Skeletal muscle cell (primary cell): Measurements from ENCODE around the gene GJD4.

Source experiments
- DNase-seq: peaks from one replicate; pipeline ENCODE4 v3.0.0-alpha.2; 2010; ENCODE audit warnings: low read depth
- H3K4me3 ChIP-seq: 2 replicates; pipeline ENCODE4 v1.5.1; 2011; ENCODE audit warnings: low read depth, mild to moderate bottlenecking, control low read depth, low read length, moderate library complexity

Gene GJD4

DNA sequence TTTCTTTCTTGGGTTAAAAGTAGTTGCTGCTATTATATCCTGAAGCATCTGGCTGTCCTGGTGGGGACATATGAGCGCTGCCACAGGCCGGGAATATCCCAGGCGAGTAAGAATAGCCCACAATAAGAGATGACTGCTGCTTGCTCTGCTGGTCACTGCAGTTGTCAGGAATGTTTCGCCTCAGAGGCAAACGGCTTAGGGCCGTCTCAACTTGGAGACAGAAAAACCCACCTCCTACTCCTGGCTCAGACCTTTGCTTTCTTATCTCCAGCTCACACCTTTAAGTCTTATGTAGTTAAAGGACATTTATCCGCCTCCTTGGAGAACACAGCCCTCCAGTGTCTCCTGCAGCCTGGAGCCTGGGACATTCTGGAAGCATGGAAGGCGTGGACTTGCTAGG lies at the start of gene GJD4:
GJD4 (plus strand) TSS at position 151 of the 400 bp plus-strand sequence; CDS start at position 378, 227 bp downstream.
- DNase-seq = no peak

DNA sequence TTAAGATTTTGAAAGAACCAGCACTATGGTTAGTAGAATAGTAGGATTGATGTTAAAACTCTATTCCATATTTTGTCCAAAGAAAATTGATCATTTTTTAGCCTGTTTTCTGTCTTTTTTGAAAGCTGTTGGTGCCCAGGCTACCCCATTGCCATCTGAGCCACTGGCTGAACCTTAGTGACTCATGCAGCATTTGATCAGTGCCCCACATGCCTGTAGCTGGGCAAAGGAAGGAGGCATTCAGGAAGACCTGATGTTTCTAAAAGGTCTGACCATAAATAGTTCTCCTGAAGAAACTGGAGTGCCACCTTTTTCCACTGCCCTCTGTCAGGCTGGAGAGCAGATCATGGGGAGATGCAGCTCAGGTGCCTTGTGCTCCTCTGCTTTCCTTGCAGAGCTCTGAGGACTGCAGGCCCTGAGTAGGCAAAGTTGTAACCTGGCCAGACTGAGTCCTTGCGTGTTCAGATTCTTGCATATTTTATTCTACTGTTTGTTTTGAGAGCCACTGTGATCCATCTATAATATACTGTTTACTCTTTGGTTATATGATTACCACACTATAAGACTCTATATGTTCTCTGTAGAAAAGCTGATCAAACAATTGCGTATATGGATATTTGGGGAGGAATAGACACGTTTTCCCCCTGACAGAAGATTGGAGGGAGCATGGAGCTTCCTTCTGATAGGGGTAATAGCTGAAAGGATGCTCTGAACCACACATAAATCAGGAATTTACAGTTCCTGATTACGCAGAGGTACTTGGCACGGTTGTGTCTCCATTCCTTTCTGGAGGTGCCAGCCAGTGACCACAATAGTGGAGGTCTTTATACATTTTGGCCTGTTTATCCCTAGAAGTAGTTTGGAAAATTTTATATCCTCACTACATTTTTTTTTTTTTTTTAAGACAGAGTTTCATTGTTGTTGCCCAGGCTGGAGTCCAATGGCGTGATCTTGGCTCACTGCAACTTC lies 48.9 kb upstream of the GJD4 start:
- no peak for DNase-seq

More for the DNA sequence above, at the start of gene GJD4:
- H3K4me3 ChIP-seq = no peak within 1 kb of the TSS

DNA sequence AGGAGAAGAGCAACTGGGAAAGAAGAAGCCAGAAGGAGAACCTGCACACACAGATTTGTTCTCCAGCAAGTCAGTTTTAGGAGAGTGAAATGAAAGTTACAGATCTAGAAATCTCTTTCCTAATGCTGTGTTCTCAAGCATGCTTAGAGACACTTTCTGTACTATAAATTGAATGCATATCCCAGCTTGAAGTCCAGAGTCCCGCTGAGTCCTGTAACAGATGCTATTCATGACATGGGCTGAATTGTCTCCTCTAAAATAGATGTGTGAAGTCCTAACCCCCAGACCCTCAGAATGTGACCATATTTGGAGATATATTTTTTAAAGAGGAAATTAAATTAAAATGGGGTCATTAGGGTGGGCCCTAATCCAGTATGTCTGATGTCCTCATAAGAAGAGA lies 46.9 kb upstream of the GJD4 start:
- no peak overlapping the region for H3K4me3 ChIP-seq
- no peak for DNase-seq

More for the DNA sequence above, 48.9 kb upstream of the GJD4 start:
- no peak overlapping the region for H3K4me3 ChIP-seq

DNA sequence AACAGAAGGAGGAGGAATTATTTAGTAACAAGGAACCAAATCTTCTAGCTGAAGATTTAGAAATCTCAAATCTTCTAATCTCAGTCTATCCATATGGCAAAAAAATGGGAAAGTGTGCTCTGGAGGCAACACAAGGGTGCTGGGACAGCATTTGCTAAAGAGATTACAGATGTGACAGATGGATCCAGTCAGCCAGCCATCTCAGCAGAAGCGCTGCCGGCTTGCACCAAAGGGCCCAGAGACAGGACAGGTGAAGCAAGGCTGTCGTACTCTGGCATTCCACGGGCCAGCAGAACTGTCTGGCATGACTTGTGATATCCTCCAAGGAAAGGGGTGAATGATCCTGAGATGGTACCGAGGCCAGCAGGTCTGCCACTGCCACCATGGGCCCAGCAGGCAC lies 45.7 kb upstream of the GJD4 start:
- H3K4me3 ChIP-seq = no peak overlapping the region

GRCh38 chr10:35561715-35562114 lies 43.4 kb upstream of the GJD4 start:
- no peak overlapping the region for H3K4me3 ChIP-seq
- DNase-seq = no peak

More for the DNA sequence above, 45.7 kb upstream of the GJD4 start:
- DNase-seq = no peak

DNA sequence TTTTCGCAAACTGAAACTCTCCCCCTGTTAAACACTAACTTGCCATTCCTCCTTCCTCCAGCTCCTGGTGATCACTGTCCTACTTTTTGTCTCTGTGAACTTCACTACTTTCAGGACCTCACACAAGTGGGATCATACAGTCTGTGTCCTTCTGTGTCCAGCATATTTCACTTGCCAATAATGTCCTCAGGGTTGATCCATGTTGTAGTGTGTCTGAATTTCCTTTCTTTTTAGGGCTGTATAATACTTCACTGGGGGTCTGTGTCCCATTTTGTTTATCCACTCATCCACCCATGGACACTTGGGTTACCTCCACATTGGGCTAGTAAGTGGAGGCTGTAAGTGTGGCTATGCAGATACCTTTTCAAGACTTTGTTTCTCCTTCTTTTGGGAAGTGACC lies 42.7 kb upstream of the GJD4 start:
- no peak for DNase-seq
- no peak overlapping the region for H3K4me3 ChIP-seq

DNA sequence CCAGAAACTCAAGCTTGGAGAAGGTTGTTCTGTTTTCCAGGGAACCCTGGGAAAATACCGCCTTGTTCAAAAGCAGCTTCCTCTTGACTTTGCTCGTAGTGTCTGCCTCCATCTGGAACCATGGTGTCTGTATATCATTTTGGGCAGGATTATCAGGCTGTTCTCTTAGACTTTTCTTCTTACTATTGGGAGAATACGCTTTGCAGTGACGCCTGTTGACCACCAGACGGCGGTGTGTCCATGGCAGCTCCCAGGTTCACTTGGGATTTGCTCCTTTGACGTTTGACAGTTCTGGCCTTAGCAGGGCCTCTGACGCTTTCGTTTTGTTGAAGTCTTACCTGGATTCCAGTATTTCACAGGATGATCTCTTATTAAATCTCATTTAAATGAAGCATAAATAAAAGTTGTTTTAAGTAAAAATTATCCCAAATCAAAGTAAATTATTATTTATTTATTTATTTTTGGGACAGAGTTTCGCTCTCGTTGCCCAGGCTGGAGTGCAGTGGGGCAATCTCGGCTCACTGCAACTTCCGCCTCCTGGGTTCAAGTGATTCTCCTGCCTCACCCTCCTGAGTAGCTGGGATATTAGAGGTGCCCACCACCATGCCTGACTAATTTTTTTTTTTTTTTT lies 41.8 kb upstream of the GJD4 start:
- H3K4me3 ChIP-seq = no peak overlapping the region
- no peak for DNase-seq

- no peak for DNase-seq
- H3K4me3 ChIP-seq = no peak overlapping the region
These were observed 40.7 kb upstream of the GJD4 start for GRCh38 chr10:35564341-35564968.

GRCh38 chr10:35565602-35566081 lies 39.5 kb upstream of the GJD4 start:
- no peak for DNase-seq
- no peak overlapping the region for H3K4me3 ChIP-seq

DNA sequence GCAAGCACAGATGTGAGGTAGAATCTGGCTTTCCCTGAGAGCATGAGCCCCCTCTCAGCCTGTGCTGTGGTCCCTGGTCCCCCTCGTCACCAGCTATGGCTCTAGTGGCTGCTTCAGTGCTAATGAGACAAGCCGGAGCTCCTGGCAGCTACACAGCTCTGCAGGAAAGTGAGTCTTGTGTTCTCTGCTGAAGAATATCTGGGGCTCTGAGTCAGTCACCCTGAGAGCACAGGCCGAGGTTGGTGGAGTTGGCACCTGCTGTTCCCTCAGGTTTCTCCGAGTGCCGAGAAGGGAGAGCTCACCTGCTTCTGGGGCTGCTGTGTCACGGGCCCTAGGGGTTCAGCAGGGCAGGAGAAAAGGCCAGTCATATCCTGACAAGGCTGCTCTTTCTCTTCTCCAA lies 37.2 kb upstream of the GJD4 start:
- no peak overlapping the region for H3K4me3 ChIP-seq
- no peak for DNase-seq

DNA sequence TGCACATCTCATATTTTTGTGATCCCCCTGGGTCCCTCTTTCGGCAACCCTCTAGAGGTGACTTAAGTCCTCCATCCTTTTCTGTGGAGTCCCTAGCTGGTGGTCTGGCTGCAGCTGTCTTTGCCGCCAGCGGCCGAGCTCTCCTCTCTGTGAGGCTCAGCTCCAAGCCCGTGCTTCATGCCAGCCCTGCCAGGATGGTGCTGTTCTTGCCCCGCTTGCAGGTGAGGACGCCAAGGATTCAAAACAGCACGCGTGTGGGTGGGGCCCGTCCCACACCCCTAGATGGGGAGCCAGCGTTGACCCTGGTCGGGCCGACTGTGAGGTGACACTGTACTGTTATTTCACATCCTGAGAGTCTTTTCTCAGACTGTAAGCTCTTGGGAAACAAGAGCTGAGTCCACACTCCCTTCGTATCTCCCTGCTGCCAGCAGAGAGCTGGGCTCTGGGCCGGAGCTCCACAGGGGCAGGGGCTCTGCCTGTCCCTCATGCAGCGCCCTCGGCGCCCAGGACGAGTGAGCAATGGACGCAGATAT lies 36.6 kb upstream of the GJD4 start:
- H3K4me3 ChIP-seq = no peak overlapping the region
- DNase-seq = no peak

GRCh38 chr10:35569111-35569707 lies 35.9 kb upstream of the GJD4 start:
- DNase-seq = no peak
- no peak overlapping the region for H3K4me3 ChIP-seq

DNA sequence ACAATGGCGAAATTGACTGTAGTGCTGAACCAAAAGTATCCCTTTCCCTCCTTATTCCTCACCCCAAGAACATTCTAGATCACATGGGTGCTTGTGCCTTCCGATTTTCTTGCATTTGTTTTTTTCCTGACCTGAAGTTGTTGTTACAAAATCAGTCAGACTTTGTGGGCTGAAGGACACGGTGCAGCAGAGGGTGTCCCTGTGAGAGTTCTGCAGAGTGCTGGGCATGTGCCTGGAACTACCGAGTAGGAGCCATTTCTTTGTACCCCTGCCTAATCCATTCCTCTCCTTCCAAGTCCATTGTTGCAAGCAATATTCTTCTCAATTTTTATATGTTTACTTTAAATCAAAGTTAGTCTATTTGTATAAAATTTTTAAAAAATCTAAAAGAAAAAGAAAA lies 35.3 kb upstream of the GJD4 start:
- no peak for DNase-seq
- no peak overlapping the region for H3K4me3 ChIP-seq

DNA sequence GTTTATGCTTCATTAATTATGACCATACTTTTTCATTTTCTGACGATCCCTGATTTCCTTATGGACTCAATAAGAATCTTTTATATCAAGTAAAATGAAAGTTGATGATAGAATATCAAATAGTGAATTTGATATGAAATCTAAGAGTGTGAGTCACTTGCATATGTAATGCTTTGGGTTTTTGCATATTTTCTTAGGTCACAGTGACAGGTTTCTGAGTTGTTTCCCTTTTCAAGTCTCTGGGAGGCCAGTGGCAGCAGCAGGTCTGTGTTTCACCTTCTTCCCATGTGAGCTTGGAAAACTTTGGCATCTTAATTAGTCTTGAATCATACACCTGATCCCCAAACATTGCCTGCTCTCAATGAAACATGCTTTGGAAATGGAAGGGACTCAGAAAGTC lies 34.7 kb upstream of the GJD4 start:
- DNase-seq = no peak
- no peak overlapping the region for H3K4me3 ChIP-seq

DNA sequence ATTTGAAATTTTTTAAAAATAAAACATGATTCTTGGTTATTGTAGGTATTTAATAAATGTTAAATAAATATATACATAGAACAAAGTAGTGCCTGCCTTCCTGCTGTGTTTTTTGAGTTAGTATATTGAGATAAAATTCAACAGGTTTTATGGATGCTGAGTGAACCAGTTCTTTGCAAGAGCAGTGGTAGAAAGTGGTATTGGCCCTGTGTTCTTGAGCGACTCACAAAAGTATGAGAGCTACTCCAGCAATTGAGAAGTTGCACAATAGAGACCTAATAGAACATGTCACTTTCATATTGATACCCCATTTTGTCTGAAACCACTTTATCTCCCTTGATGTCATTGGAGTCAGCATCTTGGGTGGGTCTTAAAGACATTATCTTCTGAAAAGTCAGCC lies 32.6 kb upstream of the GJD4 start:
- DNase-seq = no peak
- no peak overlapping the region for H3K4me3 ChIP-seq

GRCh38 chr10:35573796-35574195 lies 31.3 kb upstream of the GJD4 start:
- no peak for DNase-seq
- H3K4me3 ChIP-seq = no peak overlapping the region

DNA sequence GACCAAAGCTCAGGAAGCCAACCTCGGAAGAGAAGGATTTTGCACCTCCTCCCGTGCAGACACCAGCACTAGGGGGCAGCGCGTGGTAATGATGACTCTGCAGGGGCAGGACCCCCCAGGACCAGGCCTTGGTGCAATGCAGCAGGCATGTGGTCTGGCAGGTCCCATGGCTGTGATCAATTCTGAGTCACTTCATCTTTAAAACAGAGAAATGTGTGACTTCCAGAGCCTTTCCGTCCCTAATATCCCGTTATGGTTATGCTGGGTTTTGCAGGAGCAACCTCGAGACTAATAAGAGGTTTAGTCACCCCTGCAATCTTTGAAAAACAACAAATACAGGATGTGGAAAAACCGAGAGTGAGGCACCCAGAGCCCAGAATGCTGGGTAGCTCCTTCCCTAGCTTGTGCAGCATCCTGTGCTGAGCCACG lies 30.2 kb upstream of the GJD4 start:
- H3K4me3 ChIP-seq = no peak overlapping the region
- peak; percentile 82 for DNase-seq

- DNase-seq = no peak
- H3K4me3 ChIP-seq = no peak overlapping the region
These were observed 29.5 kb upstream of the GJD4 start for GRCh38 chr10:35575640-35576039.

GRCh38 chr10:35576730-35577129 lies 28.4 kb upstream of the GJD4 start:
- no peak for DNase-seq
- no peak overlapping the region for H3K4me3 ChIP-seq
